HG03025 (cell line): ENCODE measurements around the gene KIF3C.
"Not testable (repeated sequence)": the region's sequence is repeated elsewhere in the genome, so short reads cannot be mapped to it uniquely, and the experiment has no call there.

ENCODE experiments used
- ATAC-seq: cut with Tn5 transposase; IDR thresholded peaks from one replicate; pipeline ENCODE4 v1.9.1; 2021; ENCODE audit warnings: mild to moderate bottlenecking, moderate library complexity; ENCODE audit not compliant: unreplicated experiment, low FRiP score

The KIF3C gene

GRCh38 chr2:25920786-25921415 is 61.4 kb downstream of the KIF3C start:
- no peak for ATAC-seq

GRCh38 chr2:25920336-25920735 is 62.0 kb downstream of the KIF3C start:
- ATAC-seq = no peak

- no peak for ATAC-seq
Measured at GRCh38 chr2:25917832-25918231, 64.5 kb downstream of the KIF3C start.

GRCh38 chr2:25917411-25917810 is 64.9 kb downstream of the KIF3C start:
- ATAC-seq = not testable (repeated sequence)

GRCh38 chr2:25915944-25916772 is 66.1 kb downstream of the KIF3C start:
- ATAC-seq = not testable (repeated sequence)

GRCh38 chr2:25915411-25915810 is 66.9 kb downstream of the KIF3C start:
- not testable (repeated sequence) for ATAC-seq

- ATAC-seq = not testable (repeated sequence)
Measured at GRCh38 chr2:25913696-25913973, 68.7 kb downstream of the KIF3C start.

- no peak for ATAC-seq
Measured at GRCh38 chr2:25912851-25913695, 69.2 kb downstream of the KIF3C start.

GRCh38 chr2:25909574-25909973 is 72.7 kb downstream of the KIF3C start:
- not testable (repeated sequence) for ATAC-seq

- ATAC-seq = no peak
Measured at GRCh38 chr2:25905126-25905525, 77.2 kb downstream of the KIF3C start.

GRCh38 chr2:25903216-25903776 is 79.0 kb downstream of the KIF3C start:
- no peak for ATAC-seq

GRCh38 chr2:25899404-25899970 is 82.8 kb downstream of the KIF3C start:
- ATAC-seq = no peak

GRCh38 chr2:25897506-25897905 is 84.8 kb downstream of the KIF3C start:
- ATAC-seq = no peak

GRCh38 chr2:25896308-25896707 is 86.0 kb downstream of the KIF3C start:
- not testable (repeated sequence) for ATAC-seq

GRCh38 chr2:25895610-25896009 is 86.7 kb downstream of the KIF3C start:
- ATAC-seq = no peak

- no peak for ATAC-seq
Measured at GRCh38 chr2:25895018-25895417, 87.3 kb downstream of the KIF3C start.

GRCh38 chr2:25894135-25894830 is 88.0 kb downstream of the KIF3C start:
- ATAC-seq = no peak

- no peak for ATAC-seq
Measured at GRCh38 chr2:25891672-25892071, 90.6 kb downstream of the KIF3C start.

- ATAC-seq = no peak
Measured at GRCh38 chr2:25887624-25888242, 94.6 kb downstream of the KIF3C start.

- ATAC-seq = no peak
Measured at GRCh38 chr2:25885933-25886332, 96.4 kb downstream of the KIF3C start.
